GM23248 (cell line): ENCODE measurements around the gene CDC73. TPM values are rescaled to one million over a fixed set of nuclear protein-coding genes. Genes with fewer than 3 reads are reported as not detected.

Experiments
- DNase-seq: peaks from one replicate; pipeline ENCODE4 v3.0.0-alpha.2; 2015
- H2AFZ ChIP-seq: fragments of 200-600 bp; sonication (generic); 2 replicates; pipeline ENCODE4 v1.6.1; 2016; ENCODE audit warnings: antibody characterized with exemption
- H3F3A ChIP-seq: fragments of 200-600 bp; sonication (generic); 2 replicates; pipeline ENCODE4 v1.6.1; 2016; ENCODE audit warnings: mild to moderate bottlenecking, antibody characterized with exemption, mixed run types; ENCODE audit not compliant: insufficient read depth
- H3K27ac ChIP-seq: fragments of 200-600 bp; sonication (generic); 2 replicates; pipeline ENCODE4 v1.5.1; 2016; ENCODE audit warnings: mild to moderate bottlenecking
- H3K27me3 ChIP-seq: fragments of 200-600 bp; sonication (generic); replicated peaks from 2 replicates; pipeline ENCODE4 v1.6.1; 2016; ENCODE audit warnings: mild to moderate bottlenecking; ENCODE audit not compliant: insufficient read depth
- H3K36me3 ChIP-seq: fragments of 200-600 bp; sonication (generic); 2 replicates; pipeline ENCODE4 v1.6.1; 2016; ENCODE audit warnings: low read depth, mild to moderate bottlenecking
- H3K4me1 ChIP-seq: fragments of 200-600 bp; sonication (generic); 2 replicates; pipeline ENCODE4 v1.6.1; 2016; ENCODE audit warnings: mild to moderate bottlenecking; ENCODE audit not compliant: insufficient read depth
- H3K4me2 ChIP-seq: fragments of 200-600 bp; sonication (generic); one replicate; pipeline ENCODE4 v1.6.1; 2016; ENCODE audit warnings: mild to moderate bottlenecking; ENCODE audit not compliant: unreplicated experiment
- H3K4me3 ChIP-seq: fragments of 200-600 bp; sonication (generic); 2 replicates; pipeline ENCODE4 v1.5.1; 2016; ENCODE audit warnings: mild to moderate bottlenecking
- H3K79me2 ChIP-seq: fragments of 200-600 bp; sonication (generic); 2 replicates; pipeline ENCODE4 v1.6.1; 2016; ENCODE audit warnings: mild to moderate bottlenecking; ENCODE audit not compliant: insufficient read depth
- H3K9ac ChIP-seq: fragments of 200-600 bp; sonication (generic); 2 replicates; pipeline ENCODE4 v1.6.1; 2016; ENCODE audit warnings: mild to moderate bottlenecking
- H3K9me2 ChIP-seq: fragments of 200-600 bp; sonication (generic); 2 replicates; pipeline ENCODE4 v1.6.1; 2016; ENCODE audit warnings: mixed run types, mild to moderate bottlenecking, moderate library complexity; ENCODE audit not compliant: insufficient read depth
- H3K9me3 ChIP-seq: fragments of 200-600 bp; sonication (generic); one replicate; pipeline ENCODE4 v1.6.1; 2017; ENCODE audit warnings: low read depth
- H4K20me1 ChIP-seq: fragments of 200-600 bp; sonication (generic); 2 replicates; pipeline ENCODE4 v1.6.0; 2016; ENCODE audit not compliant: insufficient read depth
- EZH2 ChIP-seq: fragments of 200-600 bp; sonication (generic); IDR thresholded peaks from 2 replicates; pipeline ENCODE4 v1.6.1; 2018; ENCODE audit warnings: antibody characterized with exemption, mild to moderate bottlenecking; ENCODE audit not compliant: insufficient read depth, poor library complexity, severe bottlenecking
- EZH2phosphoT487 ChIP-seq: fragments of 200-600 bp; sonication (generic); IDR thresholded peaks from 2 replicates; pipeline ENCODE4 v1.6.1; 2018; ENCODE audit warnings: antibody characterized with exemption, moderate library complexity, mild to moderate bottlenecking, low read depth; ENCODE audit not compliant: insufficient read depth
- WGBS, 2 experiments: methylation state at CpG; one replicate each; pipeline ENCODE4 v1.1.6; 2015 to 2017; ENCODE audit warnings: low lambda C conversion rate in 2 of 2, low coverage in 1 of 2; ENCODE audit errors: missing lambda C conversion rate in 2 of 2; 5-methylcytosine and 5-hydroxymethylcytosine counted together
- in situ Hi-C: fragments of 300-500 bp; cut with MboI; formaldehyde crosslinking; loops from 2 replicates; pipeline ENCODE4 v1.15.0; 2020
- polyA plus RNA-seq: library from polyadenylated mRNA; unstranded; fragments of >200 nt; fragmentation: Nextera tagmentation; extraction: Ambion mirVana; gene quantifications from 2 replicates; pipeline ENCODE4 v1.2.1, GENCODE V29; 2016
- total RNA-seq: library from RNA; depleted of rRNA; stranded (reverse); fragments of >200 nt; shearing (Covaris generic); gene quantifications from 2 replicates; pipeline ENCODE4 v1.2.3, GENCODE V29; 2014

The CDC73 gene
- total and polyA plus RNA-seq, 2 experiments from 2014 or later: 29.1 to 50.9 TPM

- Histone ChIP-seq H3K4me2 (no peak overlapping the region), H3K9ac (no peak overlapping the region), H2AFZ (no peak overlapping the region), H3K27ac (no peak overlapping the region), H3K79me2 (peaks cover 100% of the 10 kb centered on the region), H3K36me3 (0 out of 2 replicates have a peak, but pooled peaks cover 4% of the 10 kb centered on the region), H4K20me1 (no peaks in the 10 kb centered on the region), H3K9me2 (no peaks in the 10 kb centered on the region), H3K4me1 (peaks cover 44% of the 10 kb centered on the region), H3F3A (peaks cover 15% of the 10 kb centered on the region; the same call in 1 of the 2 replicates), H3K4me3 (no peak overlapping the region), H3K9me3 (no peaks in the 10 kb centered on the region), H3K27me3 (no peaks in the 10 kb centered on the region)
- DNase-seq: peak; percentile 44
- TF ChIP-seq EZH2phosphoT487 (no peak), EZH2 (no peak)
- in situ Hi-C loops: loop anchor here (10.0 kb wide), 1 partner anchor 145 kb away; no protein-coding TSS in a partner anchor
These were observed 68.4 kb downstream of the CDC73 start for GRCh38 chr1:193190096-193190744.

GRCh38 chr1:193192586-193192985 lies 70.8 kb downstream of the CDC73 start:
- Histone ChIP-seq H2AFZ (no peak overlapping the region), H3K4me2 (no peak overlapping the region), H3K9me3 (no peaks in the 10 kb centered on the region), H3K36me3 (0 out of 2 replicates have a peak, but pooled peaks cover 5% of the 10 kb centered on the region), H3K27ac (no peak overlapping the region), H3K9me2 (no peaks in the 10 kb centered on the region), H4K20me1 (no peaks in the 10 kb centered on the region), H3F3A (no peaks in the 10 kb centered on the region), H3K27me3 (no peaks in the 10 kb centered on the region), H3K79me2 (peaks cover 100% of the 10 kb centered on the region), H3K9ac (no peak overlapping the region), H3K4me1 (peaks cover 22% of the 10 kb centered on the region), H3K4me3 (no peak overlapping the region)
- TF ChIP-seq EZH2 (no peak), EZH2phosphoT487 (no peak)
- in situ Hi-C loops: loop anchor here (10.0 kb wide), 1 partner anchor 142 kb away; no protein-coding TSS in a partner anchor
- 99% methylated on average over 8 of the region's 8 CpGs for WGBS, 2 experiments
- no peak for DNase-seq

DNA sequence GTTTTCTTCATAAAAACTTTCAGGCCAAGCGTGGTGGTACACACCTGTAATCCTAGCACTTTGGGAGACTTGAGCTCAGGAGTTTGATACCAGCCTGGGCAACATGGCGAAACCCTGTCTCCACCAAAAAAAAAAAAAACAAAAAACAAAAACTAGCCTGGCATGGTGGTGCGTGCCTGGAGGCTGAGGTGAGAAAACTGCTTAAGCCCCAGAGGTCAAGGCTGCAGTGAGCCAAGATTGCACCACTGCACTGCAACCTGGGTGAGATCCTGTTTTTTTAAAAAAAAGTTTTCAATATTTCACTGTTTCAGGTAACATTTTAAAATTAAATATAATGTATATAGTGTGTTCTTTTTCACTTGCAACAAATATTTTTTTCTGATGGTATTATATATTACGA lies 78.1 kb downstream of the CDC73 start:
- no peaks in the 10 kb centered on the region for H4K20me1 ChIP-seq
- H3K4me3 ChIP-seq: no peak overlapping the region
- H3K79me2 ChIP-seq: peaks cover 95% of the 10 kb centered on the region
- H3K9me2 ChIP-seq: no peaks in the 10 kb centered on the region
- no peak overlapping the region for H3K27ac ChIP-seq
- in situ Hi-C loops: loop anchor here (10.0 kb wide), 1 partner anchor 135 kb away; no protein-coding TSS in a partner anchor
- DNase-seq: no peak
- no peaks in the 10 kb centered on the region for H3K4me1 ChIP-seq
- H3K36me3 ChIP-seq: peaks cover 10% of the 10 kb centered on the region
- TF ChIP-seq EZH2: no peak
- TF ChIP-seq EZH2phosphoT487: no peak
- H3K9ac ChIP-seq: no peak overlapping the region
- no peak overlapping the region for H2AFZ ChIP-seq
- WGBS, 2 experiments: 99% methylated on average over 4 of the region's 4 CpGs
- no peak overlapping the region for H3K4me2 ChIP-seq
- no peaks in the 10 kb centered on the region for H3K9me3 ChIP-seq
- H3F3A ChIP-seq: no peaks in the 10 kb centered on the region
- no peaks in the 10 kb centered on the region for H3K27me3 ChIP-seq

DNA sequence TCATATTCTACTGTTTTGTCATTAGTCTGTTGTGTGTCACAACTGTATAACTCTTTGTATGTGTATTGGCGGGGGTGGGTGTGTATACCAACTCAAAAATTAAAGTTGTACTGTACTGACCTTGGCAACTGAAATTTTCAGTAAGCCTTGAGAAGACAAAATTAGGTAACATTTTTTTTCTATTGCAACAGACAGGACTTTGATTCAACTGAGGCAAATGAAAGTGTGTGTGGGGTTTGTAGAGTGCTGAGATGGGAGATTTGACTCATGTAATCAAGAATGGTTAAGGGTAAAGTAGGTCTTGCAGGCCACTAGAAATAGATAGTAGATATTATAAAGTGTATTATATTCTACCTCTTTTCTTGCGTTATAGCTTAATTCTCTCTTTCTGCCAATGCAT lies 79.2 kb downstream of the CDC73 start:
- no peak for TF ChIP-seq EZH2phosphoT487
- no peak for TF ChIP-seq EZH2
- WGBS, 2 experiments: 93% methylated on average over 2 of the region's 2 CpGs
- no peaks in the 10 kb centered on the region for H3K4me1 ChIP-seq
- no peak overlapping the region for H3K4me3 ChIP-seq
- no peak overlapping the region for H2AFZ ChIP-seq
- no peaks in the 10 kb centered on the region for H3F3A ChIP-seq
- no peak overlapping the region for H3K27ac ChIP-seq
- no peaks in the 10 kb centered on the region for H3K9me3 ChIP-seq
- no peaks in the 10 kb centered on the region for H3K9me2 ChIP-seq
- H3K9ac ChIP-seq: no peak overlapping the region
- no peaks in the 10 kb centered on the region for H3K27me3 ChIP-seq
- peaks cover 9% of the 10 kb centered on the region for H3K36me3 ChIP-seq
- DNase-seq: no peak
- no peak overlapping the region for H3K4me2 ChIP-seq
- in situ Hi-C loops: no loop called here
- peaks cover 95% of the 10 kb centered on the region for H3K79me2 ChIP-seq
- H4K20me1 ChIP-seq: no peaks in the 10 kb centered on the region

DNA sequence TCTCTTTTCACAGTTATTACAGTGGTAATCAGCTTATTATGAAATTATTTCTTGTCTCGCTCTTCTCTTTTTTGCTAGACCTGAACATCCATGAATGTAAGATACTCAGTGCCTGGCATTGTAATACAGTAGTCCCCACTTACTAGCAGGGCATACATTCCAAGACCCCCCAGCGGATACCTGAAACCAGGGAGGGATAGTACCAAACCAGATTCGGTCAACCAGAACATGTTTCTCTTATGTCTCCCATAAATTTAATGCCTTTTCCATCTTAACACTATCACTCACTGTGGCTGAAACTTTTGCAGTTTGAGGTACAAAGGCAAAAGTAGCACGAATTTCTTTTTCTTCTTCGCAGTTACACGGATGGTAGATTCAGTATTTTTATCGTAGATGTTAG lies 89.2 kb downstream of the CDC73 start:
- H3K9ac ChIP-seq: 0 out of 2 replicates have a peak overlapping the region, but pooled peaks have one; percentile 64
- no peak for DNase-seq
- peaks cover 73% of the 10 kb centered on the region for H3K79me2 ChIP-seq
- H3K4me1 ChIP-seq: peaks cover 28% of the 10 kb centered on the region
- H3K27ac ChIP-seq: peak overlapping the region; percentile 81
- no peak overlapping the region for H3K4me3 ChIP-seq
- no peaks in the 10 kb centered on the region for H3K9me2 ChIP-seq
- peaks cover 31% of the 10 kb centered on the region; the same call in 1 of the 2 replicates for H3K36me3 ChIP-seq
- in situ Hi-C loops: no loop called here
- WGBS, 2 experiments: 98 to 99% methylated on average over 7 of the region's 7 CpGs
- TF ChIP-seq EZH2phosphoT487 (no peak), EZH2 (no peak)
- no peaks in the 10 kb centered on the region for H4K20me1 ChIP-seq
- no peak overlapping the region for H2AFZ ChIP-seq
- H3F3A ChIP-seq: peaks cover 21% of the 10 kb centered on the region
- H3K4me2 ChIP-seq: peak overlapping the region; percentile 80
- H3K9me3 ChIP-seq: no peaks in the 10 kb centered on the region
- H3K27me3 ChIP-seq: no peaks in the 10 kb centered on the region
